GM18511 (cell line): ENCODE data around the gene OR5B3.
"Not testable (repeated sequence)": the region's sequence is repeated elsewhere in the genome, so short reads cannot be mapped to it uniquely, and the experiment has no call there.

Experiments
- ATAC-seq: cut with Tn5 transposase; IDR thresholded peaks from one replicate; pipeline ENCODE4 v1.9.1; 2021; ENCODE audit warnings: mild to moderate bottlenecking, moderate library complexity; ENCODE audit not compliant: unreplicated experiment

The OR5B3 gene

DNA sequence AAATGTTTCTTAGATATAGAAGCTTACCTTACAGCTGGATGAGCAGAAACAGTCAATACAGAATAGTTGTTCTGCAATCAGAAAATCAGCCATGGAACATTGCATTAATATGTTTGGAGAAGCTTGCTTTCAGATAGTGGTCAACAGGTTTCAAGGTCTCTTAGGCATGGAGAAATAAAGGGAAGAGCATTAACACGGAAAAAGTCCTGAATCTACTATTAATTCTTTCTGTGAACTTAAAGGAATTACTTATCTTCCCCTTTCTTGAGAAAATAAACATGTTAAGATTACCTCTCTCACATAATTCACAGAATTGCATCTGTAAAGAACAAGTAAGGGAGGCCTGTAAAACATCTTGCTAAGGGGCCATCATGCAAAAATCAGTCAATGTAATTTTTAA lies at the start of gene OR5B3:
TSS of gene OR5B3 (minus strand) at position 101 of the 400 bp plus-strand sequence. CDS start 3,465 bp downstream, outside the sequence.
- no peak for ATAC-seq

GRCh38 chr11:58451585-58451984 lies 44.9 kb upstream of the OR5B3 start:
- ATAC-seq = no peak

GRCh38 chr11:58446294-58446693 lies 39.6 kb upstream of the OR5B3 start:
- no peak for ATAC-seq

DNA sequence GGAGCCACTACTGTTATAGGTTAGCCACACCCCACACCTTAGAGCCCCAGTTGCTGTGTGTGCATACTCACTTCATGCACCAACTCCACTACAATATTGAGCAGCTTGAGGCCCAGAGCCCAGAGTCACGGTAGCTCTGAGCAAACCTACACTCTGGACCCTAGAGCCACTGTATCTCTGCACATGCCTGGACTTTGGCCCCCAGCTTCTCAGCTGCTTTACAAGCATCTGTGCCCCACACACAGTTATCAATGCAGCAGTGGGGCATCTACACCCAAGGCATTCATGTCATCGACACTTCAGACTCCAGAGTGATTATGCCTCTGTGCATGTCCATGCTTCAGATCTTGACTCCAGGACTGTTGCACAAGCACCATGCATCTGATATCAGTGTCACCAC lies 37.6 kb upstream of the OR5B3 start:
- no peak for ATAC-seq

GRCh38 chr11:58442136-58442535 lies 35.5 kb upstream of the OR5B3 start, which contains the start of gene OR5B12:
OR5B12 (minus strand) TSS chr11:58442236; CDS start chr11:58440151, 2,085 bp downstream.
- ATAC-seq = no peak

GRCh38 chr11:58438486-58438885 lies 31.8 kb upstream of the OR5B3 start:
- no peak for ATAC-seq

DNA sequence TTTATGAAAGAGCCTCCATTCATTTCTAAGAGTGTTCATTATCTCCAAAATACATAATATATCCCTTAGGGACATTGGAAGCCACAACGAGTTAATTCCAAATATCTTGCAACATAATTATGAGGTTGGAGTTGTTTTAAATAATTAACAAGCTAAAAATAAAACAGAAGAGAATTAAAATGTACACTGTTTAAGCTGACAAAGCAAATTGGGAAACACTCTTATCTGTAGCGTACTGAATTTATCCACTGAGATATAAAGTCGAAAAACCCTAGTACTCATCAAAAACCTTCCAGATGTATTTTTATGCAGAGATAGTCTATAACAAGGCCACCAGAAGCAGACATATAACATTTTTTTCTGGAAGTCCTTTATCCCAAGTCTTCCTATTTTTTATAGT lies 27.5 kb upstream of the OR5B3 start:
- ATAC-seq = no peak

GRCh38 chr11:58433638-58434203 lies 27.0 kb upstream of the OR5B3 start:
- peak; percentile 90 for ATAC-seq

GRCh38 chr11:58429273-58429672 lies 22.6 kb upstream of the OR5B3 start:
- no peak for ATAC-seq

DNA sequence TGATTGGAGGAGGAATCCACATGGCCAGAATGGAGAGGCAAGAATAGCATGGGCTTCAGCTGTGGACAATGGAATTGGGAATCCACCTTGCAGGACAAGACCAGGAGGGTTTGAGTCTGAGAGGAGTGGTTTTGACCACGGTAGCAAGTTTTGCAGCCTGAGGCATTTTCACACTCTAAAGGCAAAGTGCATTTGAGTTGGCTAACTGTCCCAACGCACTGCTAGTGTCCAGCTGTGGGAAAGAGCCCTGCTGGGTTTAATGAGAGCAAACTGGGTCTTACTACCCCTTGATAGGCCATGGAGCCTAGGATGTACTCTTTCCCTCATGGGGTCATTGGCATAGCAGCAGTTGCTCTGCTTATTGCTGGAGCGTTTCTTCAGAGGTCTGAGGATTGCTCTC lies 21.3 kb upstream of the OR5B3 start, which contains the start of gene OR5B2:
TSS of gene OR5B2 (minus strand) at position 101 of the 400 bp plus-strand sequence. CDS start 4,860 bp downstream, outside the sequence.
- no peak for ATAC-seq

DNA sequence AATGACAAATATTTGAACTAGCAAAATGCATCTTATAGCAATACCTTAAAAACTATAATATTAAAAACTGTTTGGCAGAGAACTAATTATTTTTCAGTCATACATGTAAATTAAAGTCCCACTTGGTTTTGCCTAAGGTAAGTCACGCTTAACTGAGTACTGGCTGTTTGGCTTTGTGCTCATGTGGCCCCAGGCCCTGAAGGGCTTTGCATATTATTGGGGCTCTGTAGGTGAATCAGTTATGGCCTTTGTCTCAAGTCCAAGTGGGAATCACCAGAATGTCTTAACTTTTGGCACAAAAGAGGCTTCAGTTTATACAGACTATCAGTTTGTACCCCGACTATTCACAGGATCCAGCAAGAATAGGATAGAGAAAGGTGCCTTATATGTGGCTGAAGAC lies 7.1 kb downstream of the OR5B3 start:
- ATAC-seq = not testable (repeated sequence)

GRCh38 chr11:58395581-58395980 lies 11.1 kb downstream of the OR5B3 start:
- ATAC-seq = no peak

DNA sequence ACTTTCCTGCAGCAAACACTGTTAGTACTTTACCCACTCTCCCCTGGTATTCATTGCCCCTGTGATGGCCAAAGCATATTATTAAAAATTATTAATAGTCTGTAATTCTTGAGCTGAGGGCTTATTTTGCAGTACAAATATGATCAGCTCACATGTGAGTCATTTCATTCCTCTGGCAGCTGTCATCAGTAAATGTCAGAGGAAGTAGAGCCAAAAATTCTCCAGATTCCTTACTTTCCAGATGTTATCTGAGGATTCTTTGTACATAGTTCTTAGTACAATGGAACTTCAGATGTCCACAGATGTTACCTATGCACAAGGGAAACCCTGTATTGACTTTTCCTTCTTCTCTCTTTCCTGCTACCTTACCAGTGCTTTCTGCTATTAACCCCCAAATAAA lies 12.5 kb downstream of the OR5B3 start:
- no peak for ATAC-seq

- ATAC-seq = no peak
These were observed 13.9 kb downstream of the OR5B3 start for GRCh38 chr11:58392746-58393145.

- ATAC-seq = no peak
These were observed 14.8 kb downstream of the OR5B3 start for GRCh38 chr11:58391879-58392278.

DNA sequence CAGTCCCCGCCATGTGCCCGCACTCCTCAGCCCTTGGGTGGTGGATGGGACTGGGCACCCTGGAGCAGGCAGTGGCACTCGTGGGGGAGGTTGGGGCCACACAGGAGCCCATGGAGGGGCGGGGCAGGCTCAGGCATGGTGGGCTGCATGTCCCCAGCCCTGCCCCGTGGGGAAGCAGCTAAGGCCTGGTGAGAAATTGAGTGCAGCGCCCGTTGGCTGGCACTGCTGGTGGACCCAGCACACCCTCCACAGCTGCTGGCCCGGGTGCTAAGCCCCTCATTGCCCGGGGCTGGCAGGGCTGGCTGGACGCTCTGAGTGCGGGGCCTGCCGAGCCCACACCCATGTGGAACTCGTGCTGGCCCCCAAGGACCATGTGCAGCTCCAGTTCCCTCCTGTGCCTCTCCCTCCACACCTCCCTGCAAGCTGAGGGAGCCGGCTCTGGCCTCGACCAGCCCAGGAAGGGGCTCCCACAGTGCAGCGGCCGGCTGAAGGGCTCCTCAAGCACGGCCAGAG lies 16.1 kb downstream of the OR5B3 start:
- no peak for ATAC-seq

DNA sequence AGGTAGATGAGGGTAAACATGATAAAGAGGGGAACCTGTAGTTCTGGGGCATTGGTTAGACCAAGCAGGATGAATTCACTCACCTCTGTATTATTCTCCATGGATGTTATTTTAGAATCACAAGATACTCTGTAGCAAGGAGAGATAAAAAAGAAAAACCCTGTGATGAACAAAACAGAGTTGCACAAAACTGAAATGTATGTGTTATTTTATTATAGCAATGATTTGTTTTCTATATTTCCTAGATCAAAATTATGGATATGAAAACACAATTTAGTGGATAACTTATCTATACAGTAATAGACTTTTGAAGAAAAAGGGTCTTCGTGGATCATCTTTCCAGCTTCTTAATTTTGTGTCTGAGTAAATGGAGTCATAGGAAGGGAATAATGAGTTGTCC lies 47.7 kb downstream of the OR5B3 start, which contains the start of gene OR5B17:
TSS of gene OR5B17 (minus strand) at position 101 of the 400 bp plus-strand sequence. CDS start at position 101, 0 bp downstream.
- ATAC-seq = no peak

DNA sequence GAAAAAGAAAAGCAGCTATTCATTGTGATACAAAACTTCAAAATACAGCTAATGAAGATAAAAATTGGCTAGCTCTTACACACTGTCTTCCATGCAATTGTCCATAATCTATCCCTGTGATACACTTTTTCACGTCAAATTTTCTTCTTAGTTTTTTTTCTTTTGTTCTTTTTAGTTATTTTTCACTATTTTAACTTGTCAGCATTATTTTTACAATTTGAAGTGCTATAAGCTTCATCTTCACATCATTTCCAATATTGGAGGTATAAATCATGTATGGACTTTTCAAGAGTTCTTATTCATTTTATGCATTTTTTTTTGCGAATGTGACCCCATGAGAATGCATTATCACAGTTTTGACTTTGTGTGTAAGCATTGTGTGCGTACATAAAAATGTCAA lies 51.9 kb downstream of the OR5B3 start:
- no peak for ATAC-seq
